ENCODE results near the gene TEX2. TPM values are rescaled to one million over a fixed set of nuclear protein-coding genes. Genes with fewer than 3 reads are reported as not detected.

TEX2 gene
- total and polyA plus RNA-seq, 2 of the 13 experiments (the other 11 are each of a cell fraction or from before 2014, with no cell fraction given): 21.4 to 37.7 TPM

DNA sequence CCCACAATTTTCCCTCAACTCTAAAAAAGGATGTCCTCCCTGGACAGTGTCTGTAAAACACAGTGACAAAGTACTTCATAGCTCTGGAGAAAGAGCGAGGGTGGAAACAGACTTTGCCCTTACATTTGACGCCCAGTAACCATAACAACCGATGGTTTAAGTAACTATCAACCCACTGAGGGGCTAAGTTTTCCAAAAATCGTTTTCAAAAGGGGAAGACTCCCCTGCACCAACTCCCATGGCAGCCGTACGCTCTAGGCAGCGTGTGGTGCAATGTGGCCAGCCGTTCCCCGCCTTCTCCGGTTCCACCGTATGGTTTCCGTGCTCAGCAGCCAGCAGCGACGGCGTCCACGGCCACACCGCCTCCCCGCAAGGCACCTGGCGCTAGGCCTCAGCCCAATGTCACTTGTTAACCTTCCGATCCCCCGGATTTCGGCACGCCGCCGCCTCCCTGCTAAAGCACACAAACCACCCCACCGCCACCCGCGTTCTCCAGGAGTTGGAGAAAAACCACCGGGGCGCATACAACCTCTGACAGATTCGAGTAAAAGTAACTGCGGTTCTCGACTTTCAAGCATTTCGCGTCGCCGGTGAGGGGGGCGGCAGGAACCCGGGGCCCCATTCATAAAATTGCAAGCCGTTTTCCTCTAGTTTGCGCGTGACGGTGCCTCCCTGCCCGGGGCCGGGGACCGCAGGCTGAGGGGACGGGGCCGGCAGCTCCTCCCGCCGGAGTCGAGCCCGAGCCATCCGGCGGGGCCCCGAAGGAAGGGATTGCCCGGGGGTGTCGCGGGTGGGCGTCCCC lies 661 bp downstream of the TEX2 start (continued):
- TF ChIP-seq, protein P1, sequence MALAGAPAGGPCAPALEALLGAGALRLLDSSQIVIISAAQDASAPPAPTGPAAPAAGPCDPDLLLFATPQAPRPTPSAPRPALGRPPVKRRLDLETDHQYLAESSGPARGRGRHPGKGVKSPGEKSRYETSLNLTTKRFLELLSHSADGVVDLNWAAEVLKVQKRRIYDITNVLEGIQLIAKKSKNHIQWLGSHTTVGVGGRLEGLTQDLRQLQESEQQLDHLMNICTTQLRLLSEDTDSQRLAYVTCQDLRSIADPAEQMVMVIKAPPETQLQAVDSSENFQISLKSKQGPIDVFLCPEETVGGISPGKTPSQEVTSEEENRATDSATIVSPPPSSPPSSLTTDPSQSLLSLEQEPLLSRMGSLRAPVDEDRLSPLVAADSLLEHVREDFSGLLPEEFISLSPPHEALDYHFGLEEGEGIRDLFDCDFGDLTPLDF (CRISPR knock-in tag; IDR thresholded peaks at IDR 0.05): no peak
- TF ChIP-seq, protein P2, sequence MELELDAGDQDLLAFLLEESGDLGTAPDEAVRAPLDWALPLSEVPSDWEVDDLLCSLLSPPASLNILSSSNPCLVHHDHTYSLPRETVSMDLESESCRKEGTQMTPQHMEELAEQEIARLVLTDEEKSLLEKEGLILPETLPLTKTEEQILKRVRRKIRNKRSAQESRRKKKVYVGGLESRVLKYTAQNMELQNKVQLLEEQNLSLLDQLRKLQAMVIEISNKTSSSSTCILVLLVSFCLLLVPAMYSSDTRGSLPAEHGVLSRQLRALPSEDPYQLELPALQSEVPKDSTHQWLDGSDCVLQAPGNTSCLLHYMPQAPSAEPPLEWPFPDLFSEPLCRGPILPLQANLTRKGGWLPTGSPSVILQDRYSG (CRISPR knock-in tag; IDR thresholded peaks at IDR 0.05): peak; percentile 7; the same call in 1 of the 2 replicates
- TF ChIP-seq, protein P3, sequence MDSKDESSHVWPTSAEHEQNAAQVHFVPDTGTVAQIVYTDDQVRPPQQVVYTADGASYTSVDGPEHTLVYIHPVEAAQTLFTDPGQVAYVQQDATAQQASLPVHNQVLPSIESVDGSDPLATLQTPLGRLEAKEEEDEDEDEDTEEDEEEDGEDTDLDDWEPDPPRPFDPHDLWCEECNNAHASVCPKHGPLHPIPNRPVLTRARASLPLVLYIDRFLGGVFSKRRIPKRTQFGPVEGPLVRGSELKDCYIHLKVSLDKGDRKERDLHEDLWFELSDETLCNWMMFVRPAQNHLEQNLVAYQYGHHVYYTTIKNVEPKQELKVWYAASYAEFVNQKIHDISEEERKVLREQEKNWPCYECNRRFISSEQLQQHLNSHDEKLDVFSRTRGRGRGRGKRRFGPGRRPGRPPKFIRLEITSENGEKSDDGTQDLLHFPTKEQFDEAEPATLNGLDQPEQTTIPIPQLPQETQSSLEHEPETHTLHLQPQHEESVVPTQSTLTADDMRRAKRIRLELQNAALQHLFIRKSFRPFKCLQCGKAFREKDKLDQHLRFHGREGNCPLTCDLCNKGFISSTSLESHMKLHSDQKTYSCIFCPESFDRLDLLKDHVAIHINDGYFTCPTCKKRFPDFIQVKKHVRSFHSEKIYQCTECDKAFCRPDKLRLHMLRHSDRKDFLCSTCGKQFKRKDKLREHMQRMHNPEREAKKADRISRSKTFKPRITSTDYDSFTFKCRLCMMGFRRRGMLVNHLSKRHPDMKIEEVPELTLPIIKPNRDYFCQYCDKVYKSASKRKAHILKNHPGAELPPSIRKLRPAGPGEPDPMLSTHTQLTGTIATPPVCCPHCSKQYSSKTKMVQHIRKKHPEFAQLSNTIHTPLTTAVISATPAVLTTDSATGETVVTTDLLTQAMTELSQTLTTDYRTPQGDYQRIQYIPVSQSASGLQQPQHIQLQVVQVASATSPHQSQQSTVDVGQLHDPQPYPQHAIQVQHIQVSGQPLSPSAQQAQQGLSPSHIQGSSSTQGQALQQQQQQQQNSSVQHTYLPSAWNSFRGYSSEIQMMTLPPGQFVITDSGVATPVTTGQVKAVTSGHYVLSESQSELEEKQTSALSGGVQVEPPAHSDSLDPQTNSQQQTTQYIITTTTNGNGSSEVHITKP (CRISPR knock-in tag; IDR thresholded peaks at IDR 0.05; ENCODE audit: low read depth): no peak
- TF ChIP-seq IKZF4 (CRISPR knock-in tag; IDR thresholded peaks at IDR 0.05; ENCODE audit: borderline replicate concordance, low read depth, not compliant biosample characterization) (peak; percentile 36), PCBP1 (IDR thresholded peaks at IDR 0.05; ENCODE audit: borderline replicate concordance, low read depth, low read length) (no peak; the same call in 1 of the 2 replicates), ZNF678 (CRISPR knock-in tag; IDR thresholded peaks at IDR 0.05) (peak; percentile 87; the same call in 1 of the 2 replicates), ISL2 (CRISPR knock-in tag; IDR thresholded peaks at IDR 0.05) (no peak; the same call in 1 of the 2 replicates), SUZ12 (IDR thresholded peaks at IDR 0.05; ENCODE audit: low read depth, low read length) (no peak), RARA (CRISPR knock-in tag; IDR thresholded peaks at IDR 0.05) (no peak; the same call in 1 of the 2 replicates), ZNF350 (CRISPR knock-in tag; IDR thresholded peaks at IDR 0.05; ENCODE audit: borderline replicate concordance, low read depth) (peak; percentile 72; the same call in 1 of the 2 replicates), ZNF335 (CRISPR knock-in tag; IDR thresholded peaks at IDR 0.05) (no peak), ZNF660 (CRISPR knock-in tag; IDR thresholded peaks at IDR 0.05; ENCODE audit: borderline replicate concordance, low read depth) (no peak), ZNF441 (CRISPR knock-in tag; IDR thresholded peaks at IDR 0.05; ENCODE audit: borderline replicate concordance) (peak; percentile 69; the same call in 1 of the 2 replicates), FOXK2 (IDR thresholded peaks at IDR 0.05) (no peak), ZNF235 (CRISPR knock-in tag; IDR thresholded peaks at IDR 0.05; ENCODE audit: borderline replicate concordance) (peak; percentile 57; the same call in 1 of the 2 replicates), ZFAT (CRISPR knock-in tag; conservative IDR thresholded peaks at IDR 0.05) (peak; percentile 77; the same call in 1 of the 2 replicates), CREB1 (IDR thresholded peaks at IDR 0.05) (no peak), CREB1 (CRISPR knock-in tag; IDR thresholded peaks at IDR 0.05) (no peak), NCOR1 (IDR thresholded peaks at IDR 0.05; ENCODE audit: borderline replicate concordance, low read length) (no peak)
- TF ChIP-seq, protein P4, sequence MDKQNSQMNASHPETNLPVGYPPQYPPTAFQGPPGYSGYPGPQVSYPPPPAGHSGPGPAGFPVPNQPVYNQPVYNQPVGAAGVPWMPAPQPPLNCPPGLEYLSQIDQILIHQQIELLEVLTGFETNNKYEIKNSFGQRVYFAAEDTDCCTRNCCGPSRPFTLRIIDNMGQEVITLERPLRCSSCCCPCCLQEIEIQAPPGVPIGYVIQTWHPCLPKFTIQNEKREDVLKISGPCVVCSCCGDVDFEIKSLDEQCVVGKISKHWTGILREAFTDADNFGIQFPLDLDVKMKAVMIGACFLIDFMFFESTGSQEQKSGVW (CRISPR knock-in tag; IDR thresholded peaks at IDR 0.05; ENCODE audit: borderline replicate concordance): peak; percentile 74; the same call in 1 of the 2 replicates
- TF ChIP-seq, protein P5, sequence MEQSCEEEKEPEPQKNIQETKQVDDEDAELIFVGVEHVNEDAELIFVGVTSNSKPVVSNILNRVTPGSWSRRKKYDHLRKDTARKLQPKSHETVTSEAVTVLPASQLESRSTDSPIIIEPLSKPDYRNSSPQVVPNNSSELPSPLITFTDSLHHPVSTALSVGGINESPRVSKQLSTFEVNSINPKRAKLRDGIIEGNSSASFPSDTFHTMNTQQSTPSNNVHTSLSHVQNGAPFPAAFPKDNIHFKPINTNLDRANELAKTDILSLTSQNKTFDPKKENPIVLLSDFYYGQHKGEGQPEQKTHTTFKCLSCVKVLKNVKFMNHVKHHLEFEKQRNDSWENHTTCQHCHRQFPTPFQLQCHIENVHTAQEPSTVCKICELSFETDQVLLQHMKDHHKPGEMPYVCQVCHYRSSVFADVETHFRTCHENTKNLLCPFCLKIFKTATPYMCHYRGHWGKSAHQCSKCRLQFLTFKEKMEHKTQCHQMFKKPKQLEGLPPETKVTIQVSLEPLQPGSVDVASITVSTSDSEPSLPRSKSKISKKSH (CRISPR knock-in tag; IDR thresholded peaks at IDR 0.05; ENCODE audit: borderline replicate concordance): peak; percentile 50; the same call in 1 of the 2 replicates

Measured in HepG2 (cell line).